Measurements from ENCODE around the gene PTPRZ1.

The PTPRZ1 gene

DNA sequence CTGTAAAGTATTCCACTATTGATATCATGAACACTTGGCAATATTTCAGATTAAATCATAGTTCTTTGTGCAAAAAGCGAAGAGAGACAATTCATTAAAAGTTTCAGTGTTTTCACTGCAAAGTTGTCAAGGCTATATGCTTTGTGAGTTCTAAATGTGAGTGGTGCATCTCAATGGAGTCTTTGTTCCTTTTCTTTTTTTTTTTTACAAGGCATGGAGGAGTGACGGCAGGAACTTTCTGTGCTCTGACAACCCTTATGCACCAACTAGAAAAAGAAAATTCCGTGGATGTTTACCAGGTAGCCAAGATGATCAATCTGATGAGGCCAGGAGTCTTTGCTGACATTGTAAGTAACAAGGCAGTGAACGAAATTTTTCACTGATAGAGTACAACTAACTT lies 186.6 kb downstream of the PTPRZ1 start:
- DNase-seq, result no peak

DNA sequence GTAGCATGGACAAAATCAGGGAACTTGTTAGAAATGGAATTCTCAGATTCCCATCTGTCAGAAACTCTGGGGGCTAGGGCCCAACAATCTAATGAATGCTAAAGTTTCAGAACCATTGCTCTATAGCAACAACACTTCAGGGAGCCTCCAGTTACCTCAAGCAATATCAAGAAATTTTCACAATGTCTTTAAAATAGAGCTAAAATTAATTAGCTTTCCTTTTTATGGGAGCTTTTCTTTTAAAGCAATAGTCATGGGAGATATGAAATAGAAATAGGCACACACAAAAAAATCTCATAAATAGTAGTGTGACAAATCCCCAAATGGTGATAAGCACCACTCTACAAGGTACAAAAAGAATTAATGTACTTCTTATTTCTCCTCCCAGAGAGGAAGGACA lies 190.2 kb downstream of the PTPRZ1 start:
- DNase-seq, result no peak

GRCh38 chr7:122064971-122065370 lies 192.0 kb downstream of the PTPRZ1 start:
- no peak for DNase-seq

DNA sequence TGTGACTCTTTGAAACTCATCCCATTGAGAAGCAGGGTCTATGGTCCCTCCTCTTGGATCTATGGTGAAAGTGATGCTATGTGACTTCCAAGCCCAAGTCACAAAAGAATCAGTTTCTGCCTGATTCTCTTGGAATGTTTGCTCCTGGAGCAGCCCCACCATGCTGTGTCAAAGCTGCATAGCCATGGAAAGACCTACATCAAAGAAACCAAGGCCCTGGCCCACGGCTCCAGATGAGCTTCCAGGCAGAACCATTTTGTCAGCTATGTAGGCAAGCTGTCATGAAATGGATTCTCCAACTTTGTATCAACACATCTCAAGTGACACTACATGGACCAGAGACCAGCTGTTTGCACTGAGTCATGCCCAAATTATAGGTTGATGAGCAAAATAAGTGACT lies 194.1 kb downstream of the PTPRZ1 start:
- DNase-seq, result no peak

GRCh38 chr7:122068046-122068445 lies 195.1 kb downstream of the PTPRZ1 start:
- no peak for DNase-seq

DNA sequence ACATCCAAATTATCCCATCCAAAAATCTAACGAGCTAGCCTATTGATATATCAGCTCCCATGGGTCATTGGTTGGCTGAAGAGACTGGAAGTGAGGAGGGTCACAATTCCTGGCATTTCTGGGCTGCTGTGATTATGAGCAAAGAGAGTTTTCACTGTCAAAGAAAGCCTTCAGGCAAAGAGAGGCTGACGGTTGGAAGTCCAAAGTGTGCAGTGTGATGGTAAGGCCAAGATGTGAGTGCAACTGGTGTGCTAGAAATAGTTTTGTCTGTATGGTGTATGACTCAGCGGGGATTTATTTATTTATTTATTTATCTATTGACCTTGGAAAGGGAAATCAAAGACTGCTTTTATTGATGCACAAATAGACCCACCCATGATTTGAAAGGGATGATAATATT lies 196.0 kb downstream of the PTPRZ1 start:
- DNase-seq, result no peak

GRCh38 chr7:122070062-122070461 lies 197.1 kb downstream of the PTPRZ1 start:
- DNase-seq, result no peak

GRCh38 chr7:122070834-122071233 lies 197.9 kb downstream of the PTPRZ1 start:
- no peak for DNase-seq

DNA sequence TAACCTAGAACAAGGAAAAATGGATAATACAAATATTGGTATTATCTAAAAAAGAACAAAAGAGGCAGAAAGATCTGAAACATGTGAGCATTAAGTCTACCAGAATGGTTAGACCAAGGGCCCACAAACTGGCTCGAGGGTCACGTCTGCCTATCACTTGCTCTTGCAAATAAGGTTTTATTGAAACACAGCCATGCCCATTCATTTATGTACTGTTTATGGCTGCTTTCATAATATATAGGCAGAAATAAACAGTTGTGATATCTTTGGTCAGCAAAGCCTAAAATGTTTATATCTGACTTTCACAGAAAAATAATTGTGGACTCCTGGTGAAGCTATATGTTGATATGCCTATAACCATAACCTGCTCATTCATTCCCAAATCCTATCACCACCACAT lies 199.3 kb downstream of the PTPRZ1 start:
- DNase-seq, result no peak

GRCh38 chr7:122072924-122073599 lies 200.1 kb downstream of the PTPRZ1 start:
- DNase-seq, result no peak

- DNase-seq, result no peak
Measured at GRCh38 chr7:122073635-122074034, 200.7 kb downstream of the PTPRZ1 start.

GRCh38 chr7:122082160-122082559 lies 209.2 kb downstream of the PTPRZ1 start:
- DNase-seq, result no peak

DNA sequence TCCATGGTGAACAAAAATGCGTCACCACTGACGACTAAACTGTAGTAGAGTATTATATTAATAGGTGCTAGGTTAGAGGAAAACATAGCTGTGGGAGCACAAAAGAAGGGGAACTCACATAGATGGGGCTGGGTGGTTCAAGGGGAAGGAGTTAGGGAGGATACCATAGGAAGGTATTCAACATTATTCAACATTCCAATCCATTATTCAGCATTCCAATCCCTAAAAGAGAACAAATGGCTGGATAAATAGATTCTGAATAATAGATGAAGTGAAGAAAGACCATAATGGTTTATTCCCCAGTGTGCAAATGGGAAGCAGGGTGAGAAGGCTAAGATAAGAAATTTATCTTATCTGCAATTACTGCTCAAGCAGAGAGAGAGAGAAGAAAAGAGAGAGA lies 209.7 kb downstream of the PTPRZ1 start:
- no peak for DNase-seq

DNA sequence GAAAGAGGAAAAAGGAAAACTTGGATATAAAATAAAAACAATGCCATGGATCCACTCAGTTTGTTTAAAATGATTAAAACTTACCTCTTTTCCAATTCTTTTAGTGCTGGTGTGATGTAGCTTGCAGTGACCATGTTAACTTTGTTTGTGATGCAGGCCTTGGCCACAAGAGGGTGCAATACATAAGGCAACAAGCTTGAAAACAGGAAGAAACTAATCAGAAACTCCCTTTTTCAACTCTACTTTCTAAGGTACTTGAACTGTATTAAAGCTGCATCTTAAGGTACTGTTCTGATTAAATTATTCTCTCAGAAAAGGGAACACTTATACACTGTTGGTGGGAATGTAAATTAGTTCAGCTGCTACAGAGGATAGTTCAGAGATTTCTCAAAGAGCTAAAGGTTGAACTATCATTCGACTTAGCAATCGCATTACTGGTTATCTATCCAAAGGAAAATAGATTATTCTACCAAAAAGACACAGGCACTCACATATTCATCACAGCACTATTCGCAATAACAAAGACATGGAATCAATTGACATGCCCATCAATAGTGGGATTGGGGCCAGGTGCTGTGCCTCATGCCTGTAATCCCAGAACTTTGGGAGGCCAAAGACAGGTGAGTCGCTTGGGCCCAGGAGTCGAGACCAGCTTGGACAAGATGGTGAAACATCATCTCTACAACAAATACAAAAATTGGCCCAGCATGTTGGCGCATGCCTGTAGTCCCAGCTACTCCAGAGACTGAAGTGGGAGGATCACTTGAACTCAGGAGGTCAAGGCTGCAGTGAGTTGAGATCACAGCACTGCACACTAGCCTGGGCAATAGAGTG lies 220.2 kb downstream of the PTPRZ1 start:
- DNase-seq, result peak; percentile 45

- no peak for DNase-seq
Measured at GRCh38 chr7:122094549-122094948, 221.6 kb downstream of the PTPRZ1 start.

- DNase-seq, result no peak
Measured at GRCh38 chr7:122095642-122096041, 222.7 kb downstream of the PTPRZ1 start.

DNA sequence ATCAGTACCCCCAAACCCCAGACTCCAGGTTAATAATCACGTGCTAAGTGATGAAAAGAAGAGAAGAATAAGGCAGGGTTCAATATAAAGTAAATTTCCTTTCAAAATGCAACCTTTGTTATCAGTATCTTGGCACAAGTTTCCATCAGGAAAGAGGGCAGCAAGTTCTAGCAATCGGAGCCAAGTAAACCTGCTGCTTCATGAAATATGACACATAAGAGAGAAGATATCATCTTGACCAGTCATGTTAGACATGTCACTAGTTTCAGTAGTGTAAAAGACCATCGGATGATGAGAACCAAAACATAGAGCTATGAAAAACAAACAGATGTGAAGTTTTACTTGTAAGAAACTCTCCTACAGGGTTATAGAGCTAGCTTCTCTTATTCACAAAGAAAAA lies 227.1 kb downstream of the PTPRZ1 start:
- DNase-seq, result no peak

DNA sequence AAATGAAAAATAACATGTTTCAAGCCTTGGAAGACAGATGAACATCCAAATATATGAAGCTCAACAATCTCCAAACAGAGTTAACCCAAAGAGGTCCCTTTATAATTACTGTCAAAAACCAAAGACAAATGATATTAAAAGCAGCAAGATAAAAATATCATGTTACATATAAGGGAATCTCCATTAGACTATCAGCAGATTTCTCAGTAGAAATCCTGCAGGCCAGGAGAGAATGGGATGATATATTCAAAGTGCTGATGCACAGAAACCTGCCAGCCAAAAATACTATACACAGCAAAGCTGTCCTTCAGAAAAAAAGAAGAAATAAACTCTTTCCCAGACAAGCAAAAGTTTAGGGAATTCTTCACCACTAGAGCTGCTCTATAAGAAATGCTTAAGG lies 230.1 kb downstream of the PTPRZ1 start:
- DNase-seq, result no peak
